Activated CD4-positive, CD25-positive, alpha-beta regulatory T cell treated with anti-CD3 and anti-CD28 coated beads, Interleukin-2, amount 50 U/mL, for 72 hours (primary cell): ENCODE measurements around the gene CARMIL1.

Experiments
- DNase-seq: peaks from one replicate; pipeline ENCODE4 v3.0.0; 2021

CARMIL1 gene

DNA sequence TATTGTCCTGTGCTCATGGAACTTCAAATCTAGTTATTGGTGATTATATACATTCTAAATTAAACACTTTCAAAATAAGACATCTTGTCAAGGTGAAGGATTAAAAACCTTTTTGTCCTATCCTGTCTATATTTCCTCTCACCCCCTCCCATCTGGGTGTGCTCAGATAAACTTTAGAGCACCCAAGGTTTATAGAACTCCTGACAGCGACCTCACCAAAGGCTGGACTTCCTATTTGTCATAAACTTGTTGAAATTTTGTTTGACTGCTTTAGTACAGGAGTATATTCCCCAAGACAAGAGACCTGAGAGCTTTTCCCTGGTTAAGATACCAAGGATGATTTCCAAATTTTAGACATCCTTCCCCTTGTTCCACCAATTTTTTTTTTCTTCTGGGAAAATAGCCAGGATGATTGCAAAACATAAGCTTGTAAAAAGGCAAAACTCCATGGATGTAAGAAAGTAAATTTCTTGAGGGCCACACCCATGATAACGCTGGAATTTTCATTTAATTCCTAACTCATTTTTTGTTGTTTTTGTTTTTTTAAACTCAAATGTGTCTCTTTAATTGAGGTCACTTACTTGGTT, 33.0 kb downstream of the CARMIL1 start:
- DNase-seq, result no peak

DNA sequence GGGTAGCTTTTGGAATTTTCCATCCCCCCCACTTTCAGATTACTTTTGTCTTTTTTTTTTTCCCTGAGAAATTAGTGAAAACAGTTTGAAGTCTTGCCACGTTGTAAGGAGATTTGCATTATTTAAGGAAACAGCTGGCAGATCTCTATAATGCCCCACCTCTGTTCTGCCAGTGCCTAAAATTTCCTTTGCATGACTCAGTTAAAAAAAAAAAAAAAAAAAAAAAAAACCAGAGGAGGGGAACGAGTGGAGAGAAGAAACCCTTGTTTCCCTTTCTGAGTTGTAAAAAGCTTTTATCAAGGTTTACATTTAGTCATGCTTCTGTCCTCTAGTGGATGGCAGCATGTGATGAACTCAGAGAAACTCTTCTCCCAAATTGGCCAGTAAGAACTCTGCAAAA, 33.5 kb downstream of the CARMIL1 start:
- DNase-seq, result no peak

DNA sequence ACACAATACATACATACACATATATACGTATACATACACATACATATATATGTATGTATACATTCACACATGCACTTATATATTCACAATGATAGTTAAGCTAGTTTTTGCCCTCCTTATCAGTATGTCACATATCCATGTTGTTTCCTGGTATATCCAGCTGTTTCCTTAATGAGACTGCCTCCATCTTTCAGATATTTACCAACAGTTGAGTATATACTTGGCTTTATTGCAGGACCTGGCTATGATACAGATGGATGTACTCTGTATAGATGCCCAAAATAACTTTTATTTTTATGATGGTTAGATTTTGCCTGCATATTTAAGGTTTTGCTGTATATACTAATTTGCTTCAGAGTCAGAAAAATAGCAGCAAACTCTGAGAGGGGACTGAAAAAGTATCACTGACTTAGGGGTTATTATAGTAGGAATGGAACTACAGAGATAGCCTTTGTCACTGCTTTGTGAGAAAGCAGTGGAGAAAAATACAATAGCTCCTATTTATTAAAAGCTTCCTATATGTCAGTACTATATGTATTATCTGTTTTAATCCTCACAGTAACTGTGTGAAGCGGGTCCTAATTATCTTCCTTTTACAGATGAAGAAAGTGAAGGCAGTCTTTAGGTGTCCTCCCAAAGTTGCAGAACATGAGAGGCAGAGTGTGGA, 35.5 kb downstream of the CARMIL1 start:
- DNase-seq, result no peak

DNA sequence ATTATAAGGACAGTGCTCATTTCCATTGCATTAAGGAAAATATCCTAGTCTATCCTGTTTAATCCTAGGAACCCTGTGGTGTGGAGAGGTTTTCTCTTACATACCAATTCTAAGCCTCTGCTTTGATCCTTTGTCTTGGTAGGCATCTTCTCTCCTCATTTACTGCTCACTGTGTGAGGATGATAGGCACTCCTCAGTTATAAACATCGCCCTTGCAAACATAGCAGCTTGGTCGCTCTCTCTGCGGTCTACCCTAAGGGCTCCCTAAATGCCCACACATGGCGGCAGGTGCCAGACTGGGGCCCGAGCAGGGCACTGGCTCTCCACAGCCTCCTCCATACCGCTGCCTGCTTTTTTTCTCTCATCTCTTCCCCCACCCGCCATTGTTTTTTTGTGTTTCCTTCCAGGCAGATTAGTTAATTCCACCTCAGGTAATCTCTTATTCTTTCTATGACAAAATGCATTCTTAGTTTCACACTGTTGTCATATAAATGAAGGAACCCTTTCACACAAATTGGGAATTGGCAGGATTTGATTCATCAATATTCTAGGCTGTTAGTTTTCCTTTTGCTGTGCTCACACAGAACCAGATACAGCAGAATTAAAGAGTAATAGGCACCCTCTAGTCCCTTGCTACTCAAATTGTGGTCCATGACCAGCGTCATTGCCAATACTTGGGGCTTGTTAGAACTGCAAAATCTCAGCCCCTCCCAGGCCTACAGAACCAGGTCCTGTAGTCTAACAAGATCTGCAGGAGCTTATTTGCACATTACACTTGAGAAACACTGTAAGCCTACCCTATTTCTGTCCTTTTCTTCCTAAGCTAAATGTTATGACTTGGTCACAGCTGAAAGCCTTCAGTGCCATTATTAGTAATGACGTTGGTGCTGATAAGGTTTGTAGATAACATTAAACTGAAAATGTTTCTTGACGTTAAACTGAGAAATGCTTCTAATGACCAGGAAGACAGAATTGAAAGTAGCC, 36.3 kb downstream of the CARMIL1 start:
- no peak for DNase-seq

DNA sequence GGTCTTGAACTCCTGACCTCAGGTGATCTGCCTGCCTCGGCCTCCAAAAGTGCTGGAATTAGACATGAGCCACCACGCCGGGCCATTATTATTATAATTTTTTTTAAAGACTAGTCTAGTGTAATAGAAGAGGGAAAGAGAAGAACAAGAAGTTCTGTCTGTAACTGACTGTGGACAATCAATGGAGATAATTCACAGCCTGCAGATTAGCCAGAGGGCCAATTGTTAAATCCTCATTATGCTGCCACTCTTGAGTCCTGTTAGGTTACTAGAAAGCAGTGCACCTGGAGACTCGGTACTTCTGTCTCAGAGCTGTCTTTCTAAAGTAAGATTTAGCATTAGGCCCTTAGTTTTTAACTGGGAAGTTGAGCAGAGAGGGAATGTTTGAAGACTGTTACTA, 37.5 kb downstream of the CARMIL1 start:
- no peak for DNase-seq

DNA sequence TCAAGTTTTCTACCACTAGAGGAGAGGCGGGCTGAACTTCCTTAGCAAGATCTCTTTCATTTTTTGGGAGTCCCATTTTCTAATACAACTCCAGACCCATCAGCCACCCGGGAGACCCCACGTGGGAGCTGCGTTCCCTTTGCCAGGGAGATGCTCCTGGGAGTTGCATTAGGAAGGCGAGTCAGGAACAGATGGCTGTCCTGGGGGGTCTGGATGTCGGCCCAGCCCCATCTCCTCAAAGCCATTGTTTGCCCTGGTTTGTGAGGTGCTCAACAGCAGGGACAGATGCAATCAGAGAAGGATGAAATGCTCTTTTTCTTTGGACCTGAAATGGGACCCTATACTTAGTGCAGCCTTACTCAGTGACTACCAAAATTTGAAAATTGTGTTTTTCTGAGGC, 39.4 kb downstream of the CARMIL1 start:
- DNase-seq, result no peak

DNA sequence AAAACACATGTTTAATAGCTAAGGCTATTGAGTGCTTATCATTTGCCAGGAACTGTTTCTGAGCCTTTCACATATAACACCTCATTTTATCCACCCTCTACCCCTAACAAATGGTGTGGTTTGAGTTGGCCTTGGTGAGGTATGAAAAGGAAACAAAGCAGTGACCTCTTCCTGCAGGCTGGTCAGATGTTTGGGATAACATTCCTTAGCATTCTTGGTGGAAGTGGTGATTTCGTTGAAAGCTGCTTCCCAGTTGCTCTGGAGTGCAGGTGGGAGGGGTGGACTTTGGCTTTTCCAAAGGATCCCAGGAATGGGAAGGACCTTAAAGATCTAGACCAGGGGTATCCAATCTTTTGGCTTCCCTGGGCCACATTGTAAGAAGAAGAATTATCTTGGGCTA, 41.3 kb downstream of the CARMIL1 start:
- DNase-seq, result no peak

DNA sequence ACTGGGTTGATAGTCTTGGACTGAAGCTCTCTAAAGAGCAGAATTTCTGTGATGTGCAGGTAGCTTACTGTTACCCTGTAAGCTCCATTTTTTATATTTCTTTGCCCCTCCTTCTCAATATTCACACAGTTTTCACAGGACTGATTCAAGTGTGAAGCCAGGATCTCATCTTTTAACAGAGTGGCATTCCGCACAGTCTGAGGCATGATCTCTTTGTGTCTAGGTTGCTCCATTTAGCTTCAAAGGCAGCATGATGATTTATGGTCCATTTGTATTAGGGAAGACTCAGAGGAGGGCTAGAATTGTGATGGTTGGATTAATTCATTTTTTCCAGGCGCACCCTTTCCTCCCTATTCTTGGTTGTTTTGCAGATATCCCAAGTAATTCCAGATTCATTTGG, 43.5 kb downstream of the CARMIL1 start:
- DNase-seq, result no peak

DNA sequence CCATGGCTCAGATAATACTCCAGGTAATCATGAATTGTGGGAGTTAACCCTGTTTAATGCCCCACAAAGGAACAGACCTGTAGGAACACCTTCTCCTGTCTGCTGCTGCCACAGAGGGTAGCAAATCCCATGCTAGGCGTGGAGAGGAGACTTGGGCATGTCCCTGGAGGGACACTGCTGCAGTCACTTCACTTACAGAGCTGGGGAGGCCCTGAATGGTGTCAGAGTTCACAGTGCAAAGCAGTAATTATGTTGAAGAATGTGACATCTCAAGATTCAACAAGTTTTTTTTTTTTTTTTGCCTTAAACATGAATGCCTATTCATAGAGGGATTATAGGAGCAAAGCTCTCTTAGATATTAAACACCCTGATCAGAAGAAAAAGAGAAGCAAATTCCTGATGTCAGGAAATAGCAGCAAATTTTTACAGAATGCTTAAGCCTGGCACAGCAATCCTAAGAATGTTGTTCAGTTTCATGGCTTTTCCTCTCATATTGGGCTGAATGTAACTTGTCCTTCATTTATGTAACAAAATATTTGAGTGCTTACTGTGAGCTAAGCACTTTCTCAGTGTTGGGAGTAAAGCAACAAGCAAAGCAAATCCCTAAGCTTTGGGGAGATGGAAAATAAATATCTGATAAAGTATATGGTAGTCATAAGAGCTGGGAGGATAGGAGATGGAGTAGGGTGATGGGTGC, 45.0 kb downstream of the CARMIL1 start:
- DNase-seq, result no peak

DNA sequence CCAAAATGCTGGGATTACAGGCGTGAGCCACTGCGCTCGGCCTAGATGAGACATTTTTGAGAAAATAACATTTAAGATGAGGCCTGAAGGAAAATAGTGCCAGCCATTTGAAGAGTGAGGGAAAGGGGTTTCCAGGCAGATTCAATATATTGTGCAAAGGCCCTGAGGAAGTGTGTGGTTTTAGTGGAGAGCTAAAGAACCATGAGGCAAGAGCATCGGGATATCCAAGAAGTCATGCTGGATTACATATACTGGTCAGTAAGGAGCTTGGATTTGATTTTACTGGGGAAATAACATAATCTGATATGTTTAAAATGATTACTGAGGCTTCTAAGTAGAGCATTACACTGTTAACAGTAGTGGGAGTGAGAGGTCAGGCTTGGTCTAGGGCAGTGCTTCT, 47.0 kb downstream of the CARMIL1 start:
- DNase-seq, result no peak

DNA sequence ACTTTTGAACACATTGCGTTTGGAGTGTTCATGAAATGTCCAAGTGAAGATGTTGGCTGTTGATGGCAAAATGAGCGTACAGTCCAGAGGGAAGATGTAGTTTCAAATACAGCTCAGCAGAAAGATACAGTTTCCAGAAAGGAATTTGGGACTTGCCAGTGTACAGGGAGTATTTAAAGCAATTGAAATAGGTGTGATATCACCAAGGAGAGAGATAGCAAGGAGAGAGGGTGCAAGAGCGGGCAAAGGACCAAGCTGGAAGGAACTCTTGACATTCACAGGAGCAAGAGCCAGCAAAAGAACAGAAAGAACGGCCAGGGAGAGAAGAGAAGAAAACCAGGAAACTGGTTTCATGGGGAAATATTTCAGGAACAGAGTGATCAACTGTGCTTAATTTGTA, 47.8 kb downstream of the CARMIL1 start:
- DNase-seq, result no peak

DNA sequence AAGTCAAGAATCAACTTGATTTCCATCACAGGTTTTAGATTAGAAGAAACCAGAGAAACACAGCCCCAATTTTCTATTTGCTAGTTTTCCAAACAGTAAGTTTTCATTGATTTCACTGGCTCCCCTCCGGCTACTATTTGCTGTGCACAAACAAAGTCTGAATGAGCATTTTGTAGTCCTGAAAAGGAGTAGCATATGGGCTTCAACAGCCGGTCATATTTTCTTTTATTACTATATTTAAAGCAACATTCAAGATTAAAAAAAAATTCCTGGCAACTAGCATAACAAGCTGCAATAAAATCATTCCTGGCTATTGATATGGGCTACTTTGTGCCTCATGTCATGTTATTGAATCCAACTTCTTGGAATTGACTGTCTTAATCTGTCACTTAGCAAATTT, 48.3 kb downstream of the CARMIL1 start:
- DNase-seq, result no peak

DNA sequence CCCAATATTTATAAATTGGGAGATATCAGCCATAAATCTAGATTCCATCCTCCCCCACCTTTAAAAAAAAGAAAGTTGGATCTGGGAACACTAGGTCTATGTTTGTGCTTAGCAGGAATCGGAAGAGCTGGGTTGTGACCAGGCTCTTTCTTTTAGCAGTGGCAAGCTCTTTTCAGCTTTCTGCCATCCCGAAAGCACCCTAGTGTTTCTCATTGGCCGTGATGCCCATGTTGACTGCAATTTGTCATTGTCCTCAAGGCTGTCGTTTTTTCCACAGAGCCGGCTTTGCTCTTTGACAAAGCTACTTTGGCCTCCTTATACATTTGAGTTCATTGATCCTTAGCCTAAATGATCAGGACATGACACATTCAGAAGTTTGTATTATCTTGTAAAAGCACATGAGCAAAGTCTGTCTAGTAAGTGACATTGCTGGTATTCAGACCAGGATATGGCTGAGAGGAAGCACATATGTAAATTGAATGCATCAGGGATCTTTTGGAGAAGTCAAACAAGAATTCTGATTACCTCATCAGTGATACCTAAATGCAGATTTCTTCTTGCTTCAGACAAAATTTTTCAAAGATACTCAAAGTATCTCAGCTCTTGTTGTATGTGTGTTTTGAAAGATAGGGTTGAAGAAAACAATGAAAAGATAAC, 50.1 kb downstream of the CARMIL1 start:
- no peak for DNase-seq

DNA sequence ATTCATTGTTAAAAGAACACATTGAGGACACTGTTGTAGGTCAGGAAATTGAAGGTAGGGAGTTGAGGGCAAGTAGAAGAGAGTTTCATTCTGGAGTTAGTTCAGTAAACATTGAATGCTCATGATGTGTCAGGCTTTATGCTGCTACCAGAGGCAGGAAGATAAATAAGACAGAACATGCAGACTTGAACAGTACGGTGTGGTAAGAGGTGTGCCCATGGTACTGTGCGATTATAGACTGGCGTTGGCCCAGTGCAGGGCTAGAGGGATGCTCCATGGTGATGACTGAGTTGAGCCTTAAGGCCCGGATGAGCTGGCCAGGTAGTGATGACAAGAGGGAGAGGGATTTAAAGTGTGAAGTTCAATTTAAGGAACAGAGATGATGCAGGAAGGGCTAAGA, 50.8 kb downstream of the CARMIL1 start:
- no peak for DNase-seq

DNA sequence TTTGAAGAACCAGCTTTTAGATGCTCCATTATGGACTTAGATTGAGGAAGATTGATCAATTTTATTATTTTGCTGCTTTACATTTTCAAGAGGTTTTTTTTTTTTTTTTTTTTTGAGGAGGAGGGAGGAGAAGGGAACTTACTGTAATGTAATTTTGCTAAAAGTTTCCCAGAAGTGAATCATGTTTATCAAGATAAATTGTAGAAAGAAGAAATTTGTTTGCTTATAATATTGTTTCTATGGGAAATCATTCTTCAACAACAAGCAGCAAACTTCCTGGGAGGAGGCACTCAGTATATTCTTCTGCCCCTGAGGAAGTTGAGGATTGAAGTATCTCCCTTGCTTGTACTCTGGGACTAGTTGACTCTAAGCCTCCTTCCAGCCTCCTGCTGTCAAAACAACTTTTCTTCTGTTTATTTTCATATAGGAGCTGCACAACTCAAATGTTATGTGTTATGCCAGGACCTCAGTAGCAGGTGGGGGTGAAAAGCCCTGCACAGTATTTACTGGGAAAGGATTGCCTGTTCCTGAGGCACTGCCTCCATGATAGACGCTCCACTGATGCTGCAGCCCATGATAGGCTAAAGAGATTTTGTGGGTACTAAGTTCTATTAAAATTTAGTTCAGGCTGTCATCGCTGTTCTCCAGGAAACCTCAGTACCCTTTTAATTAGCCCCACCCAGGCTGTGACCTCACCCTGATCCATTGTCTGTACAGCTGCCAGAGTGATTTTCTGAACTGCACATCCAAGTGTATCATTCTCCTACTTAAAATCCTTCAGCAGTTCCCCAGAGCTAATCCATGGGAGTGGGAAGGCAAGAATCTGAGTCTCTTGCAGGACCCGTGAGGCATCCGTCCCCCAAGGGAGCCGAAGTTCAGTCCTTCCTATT, 51.9 kb downstream of the CARMIL1 start:
- DNase-seq, result no peak

DNA sequence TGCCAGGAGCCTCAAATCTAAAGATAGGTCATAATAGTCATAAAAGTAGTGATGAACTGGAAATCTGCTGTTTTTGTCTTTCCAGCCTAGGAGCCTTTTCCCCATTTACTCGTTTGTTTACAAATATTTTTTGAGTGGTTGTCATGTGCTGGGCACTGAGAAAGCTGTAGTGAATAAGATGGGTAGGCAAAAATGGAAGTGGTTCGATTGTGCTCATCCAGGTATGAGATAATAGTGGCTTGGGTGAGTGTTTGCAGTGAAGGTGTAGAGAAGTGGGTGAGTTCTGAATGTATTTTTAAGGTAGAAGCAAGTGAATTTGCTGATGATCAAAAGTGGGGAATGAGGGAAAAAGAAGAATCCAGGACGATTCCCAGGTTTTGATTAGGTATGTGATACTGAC, 53.0 kb downstream of the CARMIL1 start:
- DNase-seq, result no peak

DNA sequence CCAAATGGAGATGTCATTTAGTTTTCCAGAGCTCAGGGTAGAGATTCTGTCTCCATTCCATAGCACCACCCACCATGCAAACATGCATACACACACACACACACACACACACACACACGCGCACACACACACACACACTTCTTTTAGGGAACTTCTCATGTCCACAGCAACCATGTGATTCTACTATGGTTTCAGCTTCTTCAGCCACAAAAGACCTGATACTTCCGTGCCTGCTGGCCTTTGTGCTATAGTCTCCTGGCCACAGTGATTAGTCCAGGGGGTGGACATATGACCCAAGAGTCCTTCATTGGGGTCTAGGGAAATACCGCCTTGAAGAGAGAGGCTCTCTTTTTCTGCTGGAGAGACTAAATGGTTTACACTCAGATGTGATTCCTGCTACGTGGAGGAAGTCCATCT, 53.5 kb downstream of the CARMIL1 start:
- DNase-seq, result no peak

DNA sequence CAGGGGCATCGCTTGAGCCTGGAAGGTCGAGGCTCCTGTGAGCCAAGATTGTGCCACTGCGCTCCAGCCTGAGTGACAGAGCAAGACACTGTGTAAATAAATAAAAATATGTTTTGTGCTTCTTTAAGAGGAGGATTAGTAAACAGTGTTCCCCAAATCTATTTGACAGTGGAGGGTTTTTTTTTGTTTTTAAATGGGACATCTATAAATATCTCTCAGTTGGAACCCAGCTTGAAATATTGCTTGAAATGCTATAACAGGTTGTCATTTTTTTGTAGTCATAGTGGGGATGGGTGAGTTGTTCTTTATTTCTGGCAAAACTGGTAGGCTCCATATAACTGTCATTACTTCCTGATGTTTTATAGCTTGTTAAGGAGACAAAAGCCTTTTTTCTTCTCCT, 54.3 kb downstream of the CARMIL1 start:
- DNase-seq, result no peak

DNA sequence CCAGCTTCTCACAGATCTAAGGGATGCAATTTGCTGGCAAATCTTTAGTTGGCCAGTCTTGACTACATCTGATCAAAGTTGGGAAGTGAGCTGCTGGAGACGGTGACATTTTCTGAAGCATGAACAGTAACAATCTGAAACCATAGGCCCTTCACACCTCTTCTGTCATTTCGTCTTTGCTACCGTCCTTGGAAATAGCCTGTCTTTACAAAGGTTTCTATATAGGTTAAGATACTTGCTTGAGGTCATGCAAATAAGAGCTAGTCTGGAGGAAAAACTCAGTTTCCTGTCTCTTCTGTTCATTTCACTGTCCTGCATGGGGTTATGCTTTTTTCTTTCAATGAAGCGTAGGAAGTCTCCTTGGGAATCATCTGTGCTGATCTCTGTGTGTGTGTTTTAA, 55.6 kb downstream of the CARMIL1 start:
- DNase-seq, result no peak

DNA sequence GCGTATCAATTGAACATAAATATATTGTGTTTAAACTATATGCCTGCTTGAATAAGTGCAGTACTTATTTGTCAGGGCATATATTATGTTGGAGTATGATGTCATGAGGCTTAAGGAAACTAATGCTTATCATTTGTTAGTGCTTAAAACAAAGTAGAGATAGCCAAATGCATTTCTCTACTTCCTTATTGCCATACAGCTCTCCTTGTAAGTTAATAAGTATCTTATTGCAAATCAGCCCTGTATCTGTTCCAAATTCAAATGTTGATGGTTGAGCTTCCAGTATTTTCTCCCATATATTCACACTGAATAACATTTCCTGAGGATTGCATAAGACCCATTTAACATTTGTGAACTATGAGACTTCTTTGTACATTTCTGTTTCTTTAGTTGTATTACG, 57.8 kb downstream of the CARMIL1 start:
- DNase-seq, result no peak

DNA sequence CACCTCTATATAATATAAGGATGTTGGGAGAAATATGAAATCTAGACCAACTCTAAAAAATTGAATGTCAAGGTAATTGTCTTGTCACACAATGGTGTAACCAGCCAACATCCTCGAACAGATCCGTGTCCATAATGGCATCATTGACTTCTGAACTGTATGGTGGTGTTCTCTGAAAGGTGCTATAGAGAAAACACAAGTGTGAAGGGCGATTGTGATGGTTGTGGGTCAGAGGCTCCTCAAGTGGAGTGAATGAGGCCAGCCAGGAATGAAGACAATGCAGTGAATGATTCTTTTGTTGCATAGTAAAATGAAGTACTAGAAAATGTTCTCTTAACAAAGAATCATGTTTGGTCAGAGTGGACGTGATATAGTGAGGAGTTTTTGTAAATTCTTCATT, 58.3 kb downstream of the CARMIL1 start:
- DNase-seq, result no peak
